Activated CD4-positive, alpha-beta T cell treated with anti-CD3 and anti-CD28 coated beads for 48 hours (primary cell): ENCODE data around the gene MRPL45.

Source experiments
- DNase-seq: peaks from one replicate; pipeline ENCODE4 v3.0.0-alpha.2; 2020

Gene MRPL45

DNA sequence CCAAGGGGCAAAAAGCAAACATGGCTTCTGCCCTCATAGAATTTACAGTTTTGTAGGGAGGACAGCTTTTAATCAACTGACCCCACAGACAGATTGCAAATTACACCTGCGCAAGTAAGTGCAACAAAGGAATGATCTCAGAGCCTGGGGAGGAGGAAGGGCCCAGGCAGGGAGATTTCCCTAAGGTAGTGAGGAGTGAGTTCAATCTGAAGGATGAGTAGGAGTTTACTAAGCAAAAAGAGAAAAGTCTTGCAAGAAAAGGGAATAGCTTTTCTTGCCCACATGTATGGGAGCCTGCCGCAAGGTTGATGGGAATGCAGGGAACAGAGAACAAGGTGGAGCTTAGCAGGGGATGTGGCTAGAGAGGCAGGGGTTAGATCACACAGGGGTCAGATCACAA lies 53.1 kb downstream of the MRPL45 start:
- DNase-seq = no peak

DNA sequence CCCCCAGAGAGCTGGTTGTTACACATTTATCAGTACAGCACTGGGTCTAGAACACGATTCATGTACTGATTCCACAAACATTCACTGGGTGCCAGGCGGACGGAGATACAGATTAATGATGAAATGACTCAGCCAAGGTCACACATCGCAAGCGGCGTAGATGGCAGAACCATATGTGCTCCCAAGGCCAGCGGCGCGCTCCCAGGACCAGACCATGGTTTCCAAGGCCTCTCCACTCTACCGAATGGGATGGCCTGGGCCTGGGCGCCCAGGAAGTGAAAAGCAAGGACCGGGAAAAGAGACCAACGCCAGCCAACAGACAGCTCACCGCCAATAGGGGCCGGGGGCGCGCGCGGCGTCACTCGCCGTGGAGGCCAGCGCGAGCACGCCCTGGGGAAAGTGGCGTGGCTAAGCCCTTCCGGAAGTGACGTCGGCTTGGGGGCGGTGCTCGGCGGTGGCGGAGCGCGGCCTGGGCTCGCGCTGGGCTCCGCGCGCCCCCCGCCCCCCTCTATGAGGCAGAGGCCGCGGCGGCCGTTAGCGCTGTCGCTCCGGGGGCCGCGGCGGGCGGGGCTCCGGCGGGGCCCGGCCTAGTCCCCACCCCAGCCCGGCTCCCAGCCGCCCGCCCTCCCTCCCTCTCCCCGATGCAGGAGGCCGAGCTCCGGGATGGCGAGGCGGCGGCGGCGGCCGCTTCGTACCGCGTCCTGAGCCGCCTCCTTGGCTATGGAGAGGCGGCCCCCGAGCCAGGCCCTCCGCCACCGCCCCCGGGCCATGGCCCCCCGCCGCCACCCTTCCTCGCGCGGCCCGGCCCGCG lies 54.6 kb downstream of the MRPL45 start, which contains the start of gene SOCS7:
Gene SOCS7, plus strand, starts transcription at position 433 of the 811 bp plus-strand sequence. Its CDS starts 209 bp downstream, at position 642.
- DNase-seq = peak; percentile 94

GRCh38 chr17:38352245-38353085 lies 55.5 kb downstream of the MRPL45 start:
- peak; percentile 35 for DNase-seq

- DNase-seq = no peak
These were observed 56.2 kb downstream of the MRPL45 start for GRCh38 chr17:38353086-38353604.

DNA sequence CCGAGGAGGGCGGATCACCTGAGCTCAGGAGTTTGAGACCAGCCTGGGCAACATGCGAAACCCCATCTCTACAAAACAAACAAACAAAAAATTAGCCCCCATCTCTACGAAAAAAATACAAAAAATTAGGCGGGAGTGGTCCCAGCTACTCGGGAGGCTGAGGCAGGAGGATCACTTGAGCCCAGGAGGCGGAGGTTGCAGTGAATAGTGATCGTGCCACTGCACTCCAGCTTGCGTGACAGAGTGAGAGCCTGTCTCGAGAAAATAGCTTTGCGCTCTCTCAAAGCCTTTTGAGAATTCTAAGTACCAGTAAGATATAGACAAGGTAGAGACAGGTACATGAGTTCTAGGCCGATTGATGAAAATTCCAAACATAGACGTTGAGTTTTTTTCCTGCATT lies 56.7 kb downstream of the MRPL45 start:
- no peak for DNase-seq

DNA sequence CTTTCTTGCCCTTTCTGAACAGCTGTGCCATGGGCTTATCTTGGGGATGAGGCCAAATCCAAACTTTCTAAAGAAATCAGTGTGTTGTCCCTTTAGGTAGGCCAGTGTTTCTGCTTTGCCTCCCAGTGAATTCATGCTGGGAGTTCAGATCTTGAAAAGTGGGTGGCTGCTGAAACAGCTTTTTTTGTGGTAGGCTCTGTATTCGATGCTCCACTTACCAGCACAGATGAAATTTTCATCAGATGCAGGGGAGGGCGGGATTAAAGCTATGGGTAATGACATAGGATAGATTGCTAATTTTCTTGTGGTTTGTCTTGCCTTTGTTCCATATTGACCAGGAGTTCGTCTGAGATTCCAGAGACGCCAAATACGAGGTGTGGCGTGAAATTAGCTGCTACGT lies 57.5 kb downstream of the MRPL45 start:
- no peak for DNase-seq

GRCh38 chr17:38355251-38355650 lies 58.3 kb downstream of the MRPL45 start:
- DNase-seq = no peak

- no peak for DNase-seq
These were observed 60.6 kb downstream of the MRPL45 start for GRCh38 chr17:38357486-38358123.

GRCh38 chr17:38358586-38359513 lies 61.9 kb downstream of the MRPL45 start:
- DNase-seq = no peak

DNA sequence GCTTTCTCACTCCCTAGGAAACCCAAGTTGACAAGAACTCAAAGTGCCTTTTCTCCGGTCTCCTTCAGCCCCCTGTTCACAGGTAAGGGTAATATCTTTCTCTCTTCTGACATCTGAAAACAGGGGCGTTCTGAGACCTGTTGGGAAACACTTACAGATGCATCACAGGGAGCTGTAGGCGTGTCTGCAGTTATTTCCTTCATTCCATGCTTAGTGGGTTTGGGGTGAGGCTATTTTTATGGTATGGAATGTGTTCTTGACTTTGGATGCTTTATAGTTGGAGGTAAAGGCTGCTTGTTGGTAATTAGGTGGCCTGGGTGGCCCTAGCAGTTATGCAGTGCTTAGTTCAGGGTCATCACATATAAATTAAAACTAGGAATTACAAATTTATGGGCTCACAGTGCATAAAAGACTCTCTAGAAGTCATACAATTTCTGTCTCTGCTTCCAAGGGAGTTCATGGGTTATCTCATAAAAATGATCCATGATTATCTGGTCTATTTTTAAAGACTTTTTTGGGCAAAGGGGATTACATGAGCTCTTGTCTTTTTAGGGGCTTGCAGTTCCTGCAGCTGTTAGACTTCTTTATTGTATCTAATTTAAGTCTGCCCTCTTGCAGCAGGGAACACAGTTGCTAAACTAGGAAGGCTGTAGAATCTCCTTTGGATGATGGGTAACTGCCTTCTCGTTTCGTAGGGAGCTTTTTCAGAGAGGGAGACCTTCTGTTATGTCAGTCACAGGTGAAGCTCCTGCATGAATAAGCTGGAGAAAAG lies 64.9 kb downstream of the MRPL45 start:
- no peak for DNase-seq

DNA sequence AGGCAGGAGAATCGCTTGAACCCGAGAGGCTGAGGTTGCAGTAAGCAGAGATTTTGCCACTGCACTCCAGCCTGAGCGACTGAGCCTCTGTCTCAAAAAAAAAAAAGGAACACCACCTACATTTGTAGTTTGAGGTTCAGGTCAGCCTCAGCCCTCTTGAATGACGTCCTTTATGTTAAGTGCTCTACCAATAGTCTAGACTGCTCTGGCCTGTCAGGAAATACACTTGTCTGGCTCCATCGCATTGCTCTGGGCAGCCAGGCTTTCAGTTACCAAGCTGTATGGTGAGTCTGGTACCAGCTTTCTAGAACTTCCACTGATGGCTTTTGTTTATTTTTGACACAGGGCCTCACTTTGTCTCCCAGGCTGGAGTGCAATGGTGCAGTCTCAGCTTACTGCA lies 66.0 kb downstream of the MRPL45 start:
- no peak for DNase-seq

DNA sequence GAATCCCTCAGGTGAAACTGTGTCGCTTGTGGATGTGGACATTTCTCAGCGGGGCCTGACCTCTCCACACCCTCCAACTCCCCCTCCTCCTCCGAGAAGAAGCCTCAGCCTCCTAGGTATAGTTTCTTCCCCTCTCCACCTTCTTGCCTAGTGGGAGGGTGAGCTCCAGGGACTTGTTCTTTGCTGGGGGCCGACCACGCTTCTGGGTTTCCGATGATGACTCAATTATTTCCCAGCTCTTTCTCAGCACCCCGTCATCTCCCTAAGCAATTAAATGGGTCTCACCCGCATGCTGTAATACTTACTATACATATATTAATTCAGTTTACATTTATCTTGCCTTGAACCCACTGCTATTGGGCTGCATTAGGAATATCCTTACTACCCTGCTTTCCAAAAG lies 67.8 kb downstream of the MRPL45 start:
- no peak for DNase-seq

- no peak for DNase-seq
These were observed 72.3 kb downstream of the MRPL45 start for GRCh38 chr17:38369124-38369886.
